Measurements from ENCODE around the gene CAMSAP1. TPM values are rescaled to one million over a fixed set of nuclear protein-coding genes. Genes with fewer than 3 reads are reported as not detected.

The CAMSAP1 gene
- total RNA-seq, 1 experiment from 2014 or later, result 30.7 TPM

GRCh38 chr9:135792268-135793128, 114.8 kb downstream of the CAMSAP1 start:
- no peak for DNase-seq (ENCODE audit: low spot score)

- DNase-seq (ENCODE audit: low spot score), result no peak
Observed at GRCh38 chr9:135791431-135792267, 115.7 kb downstream of the CAMSAP1 start.

GRCh38 chr9:135790850-135791249, 116.5 kb downstream of the CAMSAP1 start:
- no peak for DNase-seq (ENCODE audit: low spot score)

- no peak for DNase-seq (ENCODE audit: low spot score)
Observed at GRCh38 chr9:135790356-135790755, 117.0 kb downstream of the CAMSAP1 start.

- no peak for DNase-seq (ENCODE audit: low spot score)
Observed at GRCh38 chr9:135789838-135790291, 117.5 kb downstream of the CAMSAP1 start.

GRCh38 chr9:135788576-135789300, 118.6 kb downstream of the CAMSAP1 start:
- no peak for DNase-seq (ENCODE audit: low spot score)

- no peak for DNase-seq (ENCODE audit: low spot score)
Observed at GRCh38 chr9:135787776-135788575, 119.4 kb downstream of the CAMSAP1 start.

GRCh38 chr9:135787317-135787716, 120.0 kb downstream of the CAMSAP1 start:
- DNase-seq (ENCODE audit: low spot score), result no peak

- DNase-seq (ENCODE audit: low spot score), result no peak
Observed at GRCh38 chr9:135786146-135786690, 121.1 kb downstream of the CAMSAP1 start.

GRCh38 chr9:135785013-135785575, 122.3 kb downstream of the CAMSAP1 start:
- DNase-seq (ENCODE audit: low spot score), result no peak

- no peak for DNase-seq (ENCODE audit: low spot score)
Observed at GRCh38 chr9:135783540-135784245, 123.7 kb downstream of the CAMSAP1 start.

GRCh38 chr9:135782946-135783345, 124.4 kb downstream of the CAMSAP1 start:
- no peak for DNase-seq (ENCODE audit: low spot score)

GRCh38 chr9:135780626-135781025, 126.7 kb downstream of the CAMSAP1 start:
- no peak for DNase-seq (ENCODE audit: low spot score)

- no peak for DNase-seq (ENCODE audit: low spot score)
Observed at GRCh38 chr9:135780086-135780485, 127.3 kb downstream of the CAMSAP1 start.

- DNase-seq (ENCODE audit: low spot score), result no peak
Observed at GRCh38 chr9:135779571-135779970, 127.8 kb downstream of the CAMSAP1 start.

GRCh38 chr9:135778421-135778820, 128.9 kb downstream of the CAMSAP1 start:
- no peak for DNase-seq (ENCODE audit: low spot score)

GRCh38 chr9:135777623-135778177, 129.6 kb downstream of the CAMSAP1 start:
- no peak for DNase-seq (ENCODE audit: low spot score)

GRCh38 chr9:135776893-135777622, 130.3 kb downstream of the CAMSAP1 start:
- no peak for DNase-seq (ENCODE audit: low spot score)

GRCh38 chr9:135775911-135776310, 131.4 kb downstream of the CAMSAP1 start:
- no peak for DNase-seq (ENCODE audit: low spot score)

Data from A172 (cell line).